K562 (cell line): Measurements from ENCODE around the gene CALY. TPM values are rescaled to one million over a fixed set of nuclear protein-coding genes. Genes with fewer than 3 reads are reported as not detected.

Source experiments
- ATAC-seq: fragments of 200-7000 bp; cut with Tn5 transposase; 3 replicates; pipeline ENCODE4 v1.9.1; 2020; ENCODE audit warnings: moderate library complexity
- BruUV-seq: library from RNA; stranded (reverse); fragments of 400-500 nt; replicated peaks from 2 replicates; lab custom pipeline; 2021; lab: Mats Ljungman, UMichigan
- CTCF ChIA-PET: fragments of 300-600 bp; formaldehyde crosslinking; extraction: SDS; loops from one replicate; lab custom pipeline; 2021; ENCODE audit warnings: low intra/inter-chr PET ratio; lab: Yijun Ruan, JAX
- POLR2A ChIA-PET: fragments of 300-600, 350-650 bp; sonication (Branson Sonifier 250); formaldehyde crosslinking; extraction: SDS; loops from one replicate; lab custom pipeline; 2021; ENCODE audit warnings: antibody characterized with exemption, inconsistent platforms; lab: Yijun Ruan, JAX
- DNase-seq, 4 experiments: peaks; one replicate each; pipeline versions ENCODE4 v3.0.0 to v3.0.0-alpha.2; 2011 to 2018; ENCODE audit warnings: low spot score in 3 of 4, mixed read lengths in 3 of 4; ENCODE audit errors: extremely low read depth in 1 of 4
- FAIRE-seq: peaks from 2 replicates; lab custom pipeline; 2011; peaks lifted over from hg19 to GRCh38; lab: Jason Lieb, UNC
- H2AFZ ChIP-seq: 2 replicates; pipeline ENCODE4 v1.6.0; 2011; ENCODE audit warnings: low read depth, low read length, control low read depth, inconsistent platforms
- H3K27ac ChIP-seq: fragments of 200-600 bp; 3 replicates; pipeline ENCODE4 v1.8.0; 2011; ENCODE audit warnings: low read depth, mild to moderate bottlenecking, control low read depth, inconsistent platforms, low read length, moderate library complexity, mixed read lengths; ENCODE audit errors: extremely low read depth
- H3K27me3 ChIP-seq, 2 experiments: fragments of 300-600 bp in 1 of 2; 2 replicates in 1 of 2; 3 replicates in 1 of 2; pipeline versions ENCODE4 v1.6.0 to v1.8.0; 2011; ENCODE audit warnings: inconsistent platforms in 2 of 2, low read length in 2 of 2, mild to moderate bottlenecking in 1 of 2, mixed read lengths in 1 of 2, moderate library complexity in 1 of 2; ENCODE audit not compliant: control insufficient read depth in 2 of 2, insufficient read depth in 2 of 2
- H3K36me3 ChIP-seq: fragments of 300-600 bp; 3 replicates; pipeline ENCODE4 v1.8.0; 2011; ENCODE audit warnings: mild to moderate bottlenecking, low read length, inconsistent platforms; ENCODE audit not compliant: control insufficient read depth, insufficient read depth
- H3K4me1 ChIP-seq, 2 experiments: fragments of 200-600 bp in 1 of 2; replicated peaks in 1 of 2; 2 replicates in 1 of 2; 3 replicates in 1 of 2; pipeline versions ENCODE4 v1.5.1 to v1.8.0; 2011; ENCODE audit warnings: inconsistent platforms in 2 of 2, low read length in 2 of 2, mild to moderate bottlenecking in 1 of 2, mixed read lengths in 1 of 2, moderate library complexity in 1 of 2; ENCODE audit not compliant: control insufficient read depth in 2 of 2, insufficient read depth in 2 of 2
- H3K4me2 ChIP-seq: 2 replicates; pipeline ENCODE4 v1.6.1; 2011; ENCODE audit warnings: low read length, control low read depth, inconsistent platforms, mixed read lengths; ENCODE audit not compliant: insufficient read depth
- H3K4me3 ChIP-seq: fragments of 200-600 bp; sonication (generic), shearing (Covaris generic); 2 replicates; pipeline ENCODE4 v1.5.1; 2016; ENCODE audit warnings: control low read depth, inconsistent platforms
- H3K79me2 ChIP-seq: fragments of 200-600 bp; 3 replicates; pipeline ENCODE4 v1.8.0; 2011; ENCODE audit warnings: low read length, inconsistent platforms; ENCODE audit not compliant: control insufficient read depth, insufficient read depth
- H3K9ac ChIP-seq, 2 experiments: 2 replicates each; pipeline versions ENCODE4 v1.6.0 to v1.6.1; 2011; ENCODE audit warnings: low read depth in 2 of 2, low read length in 2 of 2, control low read depth in 1 of 2, inconsistent platforms in 1 of 2, mild to moderate bottlenecking in 1 of 2, mixed read lengths in 1 of 2; ENCODE audit not compliant: insufficient read depth in 1 of 2
- H3K9me1 ChIP-seq: one replicate; pipeline ENCODE4 v1.6.0; 2011; ENCODE audit warnings: inconsistent platforms, mild to moderate bottlenecking, low read length, moderate library complexity; ENCODE audit not compliant: control insufficient read depth, insufficient read depth
- H3K9me3 ChIP-seq: replicated peaks from 2 replicates; pipeline ENCODE4 v1.5.1; 2011; ENCODE audit warnings: low read depth, low read length, inconsistent platforms; ENCODE audit not compliant: control insufficient read depth, insufficient read depth
- H4K20me1 ChIP-seq: replicated peaks from 2 replicates; pipeline ENCODE4 v1.6.1; 2011; ENCODE audit warnings: low read length, inconsistent platforms, mixed read lengths; ENCODE audit not compliant: control insufficient read depth, insufficient read depth
- PREB ChIP-seq: sonication (generic); formaldehyde crosslinking; IDR thresholded peaks from 2 replicates; pipeline ENCODE4 v1.8.1; 2023; ENCODE audit warnings: mild to moderate bottlenecking, missing genetic modification reagents
- RBFOX2 ChIP-seq: fragments of 200-400 bp; formaldehyde crosslinking; IDR thresholded peaks from 2 replicates; pipeline ENCODE4 v1.6.1; 2017; ENCODE audit warnings: low read depth, mild to moderate bottlenecking, low read length, moderate library complexity
- WGBS: fragments of 100-300 bp; shearing (Covaris generic); methylation state at CpG from one replicate; pipeline ENCODE4 v1.1.6; 2016; ENCODE audit warnings: low coverage, mixed read lengths; ENCODE audit not compliant: insufficient coverage; ENCODE audit errors: missing lambda C conversion rate; 5-methylcytosine and 5-hydroxymethylcytosine counted together
- in situ Hi-C: fragments of 300-500 bp; cut with MboI; formaldehyde crosslinking; loops from 4 replicates; pipeline ENCODE4 v1.15.0; 2018; ENCODE audit warnings: inconsistent platforms, mixed read lengths
- intact Hi-C: fragments of 100-400 bp; cut with micrococcal nuclease; formaldehyde crosslinking; loops from 2 replicates; pipeline ENCODE4 v1.14.2; 2022
- polyA plus RNA-seq, 8 experiments: library from polyadenylated mRNA; depleted of rRNA in 4 of 8; stranded (reverse) in 5 of 8; unstranded in 3 of 8; fragments of >200 nt; fragmentation: Nextera tagmentation in 2 of 8; fragmentation: Illumina TruSeq in 1 of 8; extraction: Ambion mirVana in 2 of 8; extraction: Trizol in 1 of 8; gene quantifications; 2 replicates each; pipeline versions ENCODE4 v1.2.1 to v1.2.3, GENCODE V29; 2011 to 2014; ENCODE audit warnings: inconsistent platforms in 1 of 8, missing spikeins in 1 of 8
- total RNA-seq, 7 experiments: library from RNA; depleted of rRNA in 6 of 7; stranded (reverse); fragments of >200 nt in 6 of 7; fragmentation: Illumina TruSeq in 2 of 7; extraction: Trizol in 2 of 7; gene quantifications; 2 replicates each; pipeline versions ENCODE4 v1.2.1 to v1.2.3, GENCODE V29; 2011 to 2021; ENCODE audit warnings: low replicate concordance in 1 of 7

The CALY gene
- total and polyA plus RNA-seq, 9 of the 15 experiments (the other 6 are each of a cell fraction or from before 2014, with no cell fraction given): not detected

- WGBS: 97% methylated on average over 20 of the region's 36 CpGs
- H2AFZ ChIP-seq: no peak overlapping the region
- peaks cover 3 to 37% of the 10 kb centered on the region in 2 experiments; a peak in 3 of 5 replicates for H3K4me1 ChIP-seq
- no peaks in the 10 kb centered on the region for H3K27me3 ChIP-seq
- no peaks in the 10 kb centered on the region for H3K36me3 ChIP-seq
- peak overlapping the region; percentile 46; the same call in 1 of the 2 replicates for H3K4me2 ChIP-seq
- H3K9ac ChIP-seq: peak overlapping the region; percentile 20 to 91; a peak in 3 of 4 replicates
- no peaks in the 10 kb centered on the region for H4K20me1 ChIP-seq
- H3K9me1 ChIP-seq: no peaks in the 10 kb centered on the region
- ChIA-PET CTCF (no interaction called here), POLR2A (interaction anchor here (0.7 kb wide), 1 partner anchor 446 kb away, joined by 4 read pairs; no protein-coding TSS in a partner anchor)
- in situ Hi-C loops (no loop called here), intact Hi-C loops (no loop called here)
- no peak overlapping the region for H3K27ac ChIP-seq
- TF ChIP-seq PREB (CRISPR knock-in tag) (no peak), RBFOX2 (peak; percentile 48)
- H3K4me3 ChIP-seq: peak overlapping the region; percentile 58
- ATAC-seq (peak; percentile 9), DNase-seq (no peak), FAIRE-seq (no peak)
- no peaks in the 10 kb centered on the region; the same call in 2 of the 3 replicates for H3K79me2 ChIP-seq
- BruUV-seq: no TSS peak
- H3K9me3 ChIP-seq: no peaks in the 10 kb centered on the region
Measured at GRCh38 chr10:133379801-133380666, 43.3 kb upstream of the CALY start.
